HepG2 (cell line): ENCODE results near the gene WDFY1. TPM values are rescaled to one million over a fixed set of nuclear protein-coding genes. Genes with fewer than 3 reads are reported as not detected.

Experiments
- ATF5 ChIP-seq: sonication (generic); formaldehyde crosslinking; IDR thresholded peaks from 2 replicates; pipeline ENCODE4 v1.4.0; 2020; ENCODE audit warnings: mild to moderate bottlenecking, low read depth, missing genetic modification reagents
- CEBPG ChIP-seq: IDR thresholded peaks from 2 replicates; pipeline ENCODE4 v1.6.1; 2016
- FOSL2 ChIP-seq: sonication (generic); formaldehyde crosslinking; IDR thresholded peaks from 2 replicates; pipeline ENCODE4 v1.4.0; 2020; ENCODE audit warnings: missing genetic modification reagents
- MEIS1 ChIP-seq: sonication (generic); formaldehyde crosslinking; IDR thresholded peaks from 2 replicates; pipeline ENCODE4 v1.9.0; 2021; ENCODE audit warnings: mild to moderate bottlenecking, missing genetic modification reagents, moderate library complexity, borderline replicate concordance
- NFATC3 ChIP-seq: sonication (generic); formaldehyde crosslinking; IDR thresholded peaks from 2 replicates; pipeline ENCODE4 v1.5.1; 2020; ENCODE audit warnings: mild to moderate bottlenecking, missing genetic modification reagents
- NR2F1 ChIP-seq, 2 experiments: fragments of 450-650 bp in 1 of 2; formaldehyde crosslinking in 1 of 2; IDR thresholded peaks; 2 replicates each; pipeline versions ENCODE4 v1.5.0 to v1.6.1; 2016 to 2020; ENCODE audit warnings: mild to moderate bottlenecking in 1 of 2, missing compliant biosample characterization in 1 of 2, missing genetic modification reagents in 1 of 2, moderate library complexity in 1 of 2
- SATB2 ChIP-seq: sonication (generic); formaldehyde crosslinking; IDR thresholded peaks from 2 replicates; pipeline ENCODE4 v1.5.0; 2020; ENCODE audit warnings: missing genetic modification reagents
- SMYD3 ChIP-seq: sonication (generic); formaldehyde crosslinking; IDR thresholded peaks from 2 replicates; pipeline ENCODE4 v1.8.1; 2023; ENCODE audit warnings: mild to moderate bottlenecking, missing genetic modification reagents
- SRSF9 ChIP-seq: fragments of 200-400 bp; formaldehyde crosslinking; IDR thresholded peaks from 2 replicates; pipeline ENCODE4 v1.6.1; 2018; ENCODE audit warnings: borderline replicate concordance, mild to moderate bottlenecking, low read depth, low read length; ENCODE audit not compliant: insufficient read depth, poor library complexity, severe bottlenecking
- TBX2 ChIP-seq: sonication (generic); formaldehyde crosslinking; IDR thresholded peaks from 2 replicates; pipeline ENCODE4 v1.5.0; 2020; ENCODE audit warnings: missing genetic modification reagents, mild to moderate bottlenecking, borderline replicate concordance
- ZFP36L2 ChIP-seq: sonication (generic); formaldehyde crosslinking; IDR thresholded peaks from 2 replicates; pipeline ENCODE4 v1.4.0; 2020; ENCODE audit warnings: missing genetic modification reagents
- ZNF33B ChIP-seq: sonication (generic); formaldehyde crosslinking; IDR thresholded peaks from 2 replicates; pipeline ENCODE4 v1.5.1; 2020; ENCODE audit warnings: mild to moderate bottlenecking, missing genetic modification reagents
- ZNF574 ChIP-seq: sonication (generic); formaldehyde crosslinking; IDR thresholded peaks from 2 replicates; pipeline ENCODE4 v1.4.0; 2020; ENCODE audit warnings: missing genetic modification reagents
- ZNF784 ChIP-seq: sonication (generic); formaldehyde crosslinking; IDR thresholded peaks from 2 replicates; pipeline ENCODE4 v1.5.1; 2020; ENCODE audit warnings: missing genetic modification reagents, mild to moderate bottlenecking, borderline replicate concordance
- ZNF839 ChIP-seq: sonication (generic); formaldehyde crosslinking; IDR thresholded peaks from 2 replicates; pipeline ENCODE4 v1.4.0; 2020; ENCODE audit warnings: missing genetic modification reagents, mild to moderate bottlenecking, borderline replicate concordance
- ZNF878 ChIP-seq: sonication (generic); formaldehyde crosslinking; IDR thresholded peaks from 2 replicates; pipeline ENCODE4 v1.8.1; 2023; ENCODE audit warnings: mild to moderate bottlenecking, missing genetic modification reagents, moderate library complexity
- polyA plus RNA-seq, 8 experiments: library from polyadenylated mRNA; depleted of rRNA in 3 of 8; stranded (reverse) in 7 of 8; unstranded in 1 of 8; fragments of >200 nt; fragmentation: Illumina TruSeq in 4 of 8; extraction: Trizol in 4 of 8; gene quantifications; 2 replicates each; pipeline versions ENCODE4 v1.2.1 to v1.2.3, GENCODE V29; 2011 to 2016; ENCODE audit warnings: low read depth in 4 of 8, missing spikeins in 1 of 8, mixed read lengths in 1 of 8; ENCODE audit not compliant: insufficient read depth in 1 of 8
- total RNA-seq, 5 experiments: library from RNA; depleted of rRNA; stranded (reverse); fragments of >200 nt; fragmentation: Illumina TruSeq; extraction: Trizol; gene quantifications; 2 replicates each; pipeline ENCODE4 v1.2.3, GENCODE V29; 2016; ENCODE audit warnings: low read depth in 1 of 5
- TF ChIP-seq, protein P1 (sequence below): sonication (generic); formaldehyde crosslinking; IDR thresholded peaks from 2 replicates; pipeline ENCODE4 v1.4.0; 2020; ENCODE audit warnings: missing genetic modification reagents, mild to moderate bottlenecking, borderline replicate concordance
- TF ChIP-seq, protein P2 (sequence below): sonication (generic); formaldehyde crosslinking; IDR thresholded peaks from 2 replicates; pipeline ENCODE4 v1.9.0; 2021; ENCODE audit warnings: mild to moderate bottlenecking, missing genetic modification reagents

Gene WDFY1
- total and polyA plus RNA-seq, 2 of the 13 experiments (the other 11 are each of a cell fraction or from before 2014, with no cell fraction given), result 77.0 to 78.4 TPM

GRCh38 chr2:223929571-223930102, 15.5 kb downstream of the WDFY1 start (continued):
- TF ChIP-seq ZNF878 (CRISPR knock-in tag), result 0 out of 2 replicates have a peak, but pooled peaks have one; percentile 36
- TF ChIP-seq ZFP36L2 (CRISPR knock-in tag), result no peak
- no peak for TF ChIP-seq ATF5 (CRISPR knock-in tag)
- TF ChIP-seq NFATC3 (CRISPR knock-in tag), result no peak
- TF ChIP-seq TBX2 (CRISPR knock-in tag), result no peak
- no peak for TF ChIP-seq SRSF9
- TF ChIP-seq MEIS1 (CRISPR knock-in tag), result no peak
- no peak for TF ChIP-seq FOSL2 (CRISPR knock-in tag)
- TF ChIP-seq CEBPG (CRISPR knock-in tag), result no peak
- TF ChIP-seq ZNF784, result no peak
- peak in 1 of 2 experiments; percentile 15; a peak in 1 of 4 replicates for TF ChIP-seq NR2F1 (CRISPR knock-in tag; IDR thresholded peaks at IDR 0.05)
- TF ChIP-seq, protein P1, sequence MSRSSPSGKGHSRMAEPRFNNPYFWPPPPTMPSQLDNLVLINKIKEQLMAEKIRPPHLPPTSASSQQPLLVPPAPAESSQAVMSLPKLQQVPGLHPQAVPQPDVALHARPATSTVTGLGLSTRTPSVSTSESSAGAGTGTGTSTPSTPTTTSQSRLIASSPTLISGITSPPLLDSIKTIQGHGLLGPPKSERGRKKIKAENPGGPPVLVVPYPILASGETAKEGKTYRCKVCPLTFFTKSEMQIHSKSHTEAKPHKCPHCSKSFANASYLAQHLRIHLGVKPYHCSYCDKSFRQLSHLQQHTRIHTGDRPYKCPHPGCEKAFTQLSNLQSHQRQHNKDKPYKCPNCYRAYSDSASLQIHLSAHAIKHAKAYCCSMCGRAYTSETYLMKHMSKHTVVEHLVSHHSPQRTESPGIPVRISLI (CRISPR knock-in tag), result no peak
- TF ChIP-seq, protein P2, sequence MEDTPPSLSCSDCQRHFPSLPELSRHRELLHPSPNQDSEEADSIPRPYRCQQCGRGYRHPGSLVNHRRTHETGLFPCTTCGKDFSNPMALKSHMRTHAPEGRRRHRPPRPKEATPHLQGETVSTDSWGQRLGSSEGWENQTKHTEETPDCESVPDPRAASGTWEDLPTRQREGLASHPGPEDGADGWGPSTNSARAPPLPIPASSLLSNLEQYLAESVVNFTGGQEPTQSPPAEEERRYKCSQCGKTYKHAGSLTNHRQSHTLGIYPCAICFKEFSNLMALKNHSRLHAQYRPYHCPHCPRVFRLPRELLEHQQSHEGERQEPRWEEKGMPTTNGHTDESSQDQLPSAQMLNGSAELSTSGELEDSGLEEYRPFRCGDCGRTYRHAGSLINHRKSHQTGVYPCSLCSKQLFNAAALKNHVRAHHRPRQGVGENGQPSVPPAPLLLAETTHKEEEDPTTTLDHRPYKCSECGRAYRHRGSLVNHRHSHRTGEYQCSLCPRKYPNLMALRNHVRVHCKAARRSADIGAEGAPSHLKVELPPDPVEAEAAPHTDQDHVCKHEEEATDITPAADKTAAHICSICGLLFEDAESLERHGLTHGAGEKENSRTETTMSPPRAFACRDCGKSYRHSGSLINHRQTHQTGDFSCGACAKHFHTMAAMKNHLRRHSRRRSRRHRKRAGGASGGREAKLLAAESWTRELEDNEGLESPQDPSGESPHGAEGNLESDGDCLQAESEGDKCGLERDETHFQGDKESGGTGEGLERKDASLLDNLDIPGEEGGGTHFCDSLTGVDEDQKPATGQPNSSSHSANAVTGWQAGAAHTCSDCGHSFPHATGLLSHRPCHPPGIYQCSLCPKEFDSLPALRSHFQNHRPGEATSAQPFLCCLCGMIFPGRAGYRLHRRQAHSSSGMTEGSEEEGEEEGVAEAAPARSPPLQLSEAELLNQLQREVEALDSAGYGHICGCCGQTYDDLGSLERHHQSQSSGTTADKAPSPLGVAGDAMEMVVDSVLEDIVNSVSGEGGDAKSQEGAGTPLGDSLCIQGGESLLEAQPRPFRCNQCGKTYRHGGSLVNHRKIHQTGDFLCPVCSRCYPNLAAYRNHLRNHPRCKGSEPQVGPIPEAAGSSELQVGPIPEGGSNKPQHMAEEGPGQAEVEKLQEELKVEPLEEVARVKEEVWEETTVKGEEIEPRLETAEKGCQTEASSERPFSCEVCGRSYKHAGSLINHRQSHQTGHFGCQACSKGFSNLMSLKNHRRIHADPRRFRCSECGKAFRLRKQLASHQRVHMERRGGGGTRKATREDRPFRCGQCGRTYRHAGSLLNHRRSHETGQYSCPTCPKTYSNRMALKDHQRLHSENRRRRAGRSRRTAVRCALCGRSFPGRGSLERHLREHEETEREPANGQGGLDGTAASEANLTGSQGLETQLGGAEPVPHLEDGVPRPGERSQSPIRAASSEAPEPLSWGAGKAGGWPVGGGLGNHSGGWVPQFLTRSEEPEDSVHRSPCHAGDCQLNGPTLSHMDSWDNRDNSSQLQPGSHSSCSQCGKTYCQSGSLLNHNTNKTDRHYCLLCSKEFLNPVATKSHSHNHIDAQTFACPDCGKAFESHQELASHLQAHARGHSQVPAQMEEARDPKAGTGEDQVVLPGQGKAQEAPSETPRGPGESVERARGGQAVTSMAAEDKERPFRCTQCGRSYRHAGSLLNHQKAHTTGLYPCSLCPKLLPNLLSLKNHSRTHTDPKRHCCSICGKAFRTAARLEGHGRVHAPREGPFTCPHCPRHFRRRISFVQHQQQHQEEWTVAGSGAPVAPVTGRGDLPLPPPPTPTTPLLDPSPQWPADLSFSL (CRISPR knock-in tag), result 0 out of 2 replicates have a peak, but pooled peaks have one; percentile 33
- no peak for TF ChIP-seq SMYD3 (CRISPR knock-in tag)
- TF ChIP-seq SATB2 (CRISPR knock-in tag), result no peak
- no peak for TF ChIP-seq ZNF33B (CRISPR knock-in tag)
- TF ChIP-seq ZNF839 (CRISPR knock-in tag), result no peak
- no peak for TF ChIP-seq ZNF574
